ENCODE data around the gene FN3K. TPM values are rescaled to one million over a fixed set of nuclear protein-coding genes. Genes with fewer than 3 reads are reported as not detected.
"Not testable (repeated sequence)": the region's sequence is repeated elsewhere in the genome, so short reads cannot be mapped to it uniquely, and the experiment has no call there.

The FN3K gene
- total RNA-seq, 1 donor from 2014 or later = 33.7 TPM

DNA sequence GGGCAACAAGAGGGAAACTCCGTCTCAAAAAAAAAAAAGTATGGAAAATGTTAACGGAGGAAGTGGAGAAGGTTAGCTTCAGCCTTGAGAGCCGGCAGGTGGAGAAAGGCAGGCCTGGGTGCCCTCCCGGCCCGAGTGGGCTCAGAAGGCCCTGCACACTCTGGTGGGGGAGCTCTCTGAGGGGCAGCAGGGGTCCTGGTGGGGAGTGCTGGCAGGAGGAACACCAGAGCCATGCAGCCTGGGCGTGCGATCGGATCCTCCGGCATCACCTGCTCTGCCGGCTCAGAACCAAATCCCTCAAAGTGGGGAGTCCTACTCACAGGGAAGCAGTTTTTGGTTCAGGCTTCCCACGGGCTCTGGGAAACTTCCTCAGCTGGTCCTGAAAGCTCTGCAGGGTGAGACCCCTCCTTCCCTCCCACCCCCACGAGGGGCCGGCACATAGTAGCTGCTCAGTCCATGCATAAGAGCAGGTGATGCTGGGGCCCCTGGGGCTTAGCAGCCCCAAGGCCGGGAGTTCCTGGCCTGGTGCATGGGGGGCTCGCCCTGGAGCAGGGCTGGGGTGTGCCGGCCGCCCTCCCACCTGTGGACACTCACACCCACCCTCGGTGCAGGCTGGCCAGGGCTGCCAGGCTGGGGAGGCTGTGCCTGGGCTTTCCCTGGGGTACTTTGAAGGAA, 1.2 kb downstream of the FN3K start:
- Mint-ChIP-seq H3K9me3 (ENCODE audit: unreplicated experiment) (peaks cover 5% of the 10 kb centered on the region), H3K4me3 (ENCODE audit: unreplicated experiment) (peak overlapping the region; percentile 82), H3K27me3 (ENCODE audit: unreplicated experiment) (peaks cover 9% of the 10 kb centered on the region), H3K27ac (ENCODE audit: unreplicated experiment) (peak overlapping the region; percentile 48), H3K4me1 (ENCODE audit: low read depth, unreplicated experiment) (peaks cover 2% of the 10 kb centered on the region), H3K36me3 (ENCODE audit: unreplicated experiment) (peaks cover 31% of the 10 kb centered on the region)
- TF ChIP-seq, protein P1, sequence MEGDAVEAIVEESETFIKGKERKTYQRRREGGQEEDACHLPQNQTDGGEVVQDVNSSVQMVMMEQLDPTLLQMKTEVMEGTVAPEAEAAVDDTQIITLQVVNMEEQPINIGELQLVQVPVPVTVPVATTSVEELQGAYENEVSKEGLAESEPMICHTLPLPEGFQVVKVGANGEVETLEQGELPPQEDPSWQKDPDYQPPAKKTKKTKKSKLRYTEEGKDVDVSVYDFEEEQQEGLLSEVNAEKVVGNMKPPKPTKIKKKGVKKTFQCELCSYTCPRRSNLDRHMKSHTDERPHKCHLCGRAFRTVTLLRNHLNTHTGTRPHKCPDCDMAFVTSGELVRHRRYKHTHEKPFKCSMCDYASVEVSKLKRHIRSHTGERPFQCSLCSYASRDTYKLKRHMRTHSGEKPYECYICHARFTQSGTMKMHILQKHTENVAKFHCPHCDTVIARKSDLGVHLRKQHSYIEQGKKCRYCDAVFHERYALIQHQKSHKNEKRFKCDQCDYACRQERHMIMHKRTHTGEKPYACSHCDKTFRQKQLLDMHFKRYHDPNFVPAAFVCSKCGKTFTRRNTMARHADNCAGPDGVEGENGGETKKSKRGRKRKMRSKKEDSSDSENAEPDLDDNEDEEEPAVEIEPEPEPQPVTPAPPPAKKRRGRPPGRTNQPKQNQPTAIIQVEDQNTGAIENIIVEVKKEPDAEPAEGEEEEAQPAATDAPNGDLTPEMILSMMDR (IDR thresholded peaks at IDR 0.05; ENCODE audit: partially characterized antibody, unreplicated experiment) = no peak
- DNase-seq = no peak

DNA sequence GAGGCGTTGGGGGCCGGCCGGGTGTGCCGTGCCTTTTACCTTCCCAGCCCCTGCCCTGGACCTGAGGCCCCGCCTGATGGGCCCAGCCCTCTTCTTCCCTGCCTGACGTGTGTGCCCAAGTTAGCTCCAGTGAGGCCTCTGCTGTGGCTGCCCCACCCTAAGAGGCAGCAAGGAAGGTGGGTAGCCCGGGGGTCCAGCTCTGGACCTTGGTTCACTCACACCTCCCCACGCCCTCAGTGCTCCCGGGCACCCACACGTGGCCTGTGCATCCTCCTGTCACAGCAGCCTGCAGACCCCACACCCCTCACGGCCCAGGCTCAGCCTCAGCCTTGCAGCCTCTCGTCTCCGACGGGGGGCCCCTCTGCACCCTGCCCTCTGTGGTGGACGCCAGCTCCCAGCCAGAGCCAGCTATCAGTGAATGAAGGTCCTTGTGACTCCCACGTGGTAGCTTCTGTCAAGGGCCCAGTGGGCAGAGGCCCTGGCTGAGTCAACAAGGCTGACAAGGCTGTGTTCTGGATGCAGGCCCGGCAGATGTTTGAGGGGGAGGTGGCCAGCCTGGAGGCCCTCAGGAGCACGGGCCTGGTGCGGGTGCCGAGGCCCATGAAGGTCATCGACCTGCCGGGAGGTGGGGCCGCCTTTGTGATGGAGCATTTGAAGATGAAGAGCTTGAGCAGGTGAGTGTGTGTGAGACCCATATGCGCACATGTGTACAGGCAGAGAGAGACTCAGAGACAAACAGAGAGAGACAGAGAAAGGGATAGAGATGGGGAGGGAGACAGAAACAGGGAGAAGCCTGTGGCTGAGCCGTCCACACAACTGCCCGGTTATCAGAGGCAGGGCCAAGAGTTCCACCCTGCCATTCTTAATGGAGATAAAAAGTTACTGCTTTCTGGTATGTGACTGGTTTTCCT, 2.8 kb downstream of the FN3K start:
- no peak for DNase-seq
- Mint-ChIP-seq H3K27ac (ENCODE audit: unreplicated experiment) (no peak overlapping the region), H3K4me1 (ENCODE audit: low read depth, unreplicated experiment) (peaks cover 2% of the 10 kb centered on the region), H3K27me3 (ENCODE audit: unreplicated experiment) (peaks cover 7% of the 10 kb centered on the region), H3K9me3 (ENCODE audit: unreplicated experiment) (peaks cover 7% of the 10 kb centered on the region), H3K36me3 (ENCODE audit: unreplicated experiment) (peaks cover 36% of the 10 kb centered on the region), H3K4me3 (ENCODE audit: unreplicated experiment) (no peak overlapping the region)
- TF ChIP-seq, protein P1 (IDR thresholded peaks at IDR 0.05; ENCODE audit: partially characterized antibody, unreplicated experiment) = no peak

DNA sequence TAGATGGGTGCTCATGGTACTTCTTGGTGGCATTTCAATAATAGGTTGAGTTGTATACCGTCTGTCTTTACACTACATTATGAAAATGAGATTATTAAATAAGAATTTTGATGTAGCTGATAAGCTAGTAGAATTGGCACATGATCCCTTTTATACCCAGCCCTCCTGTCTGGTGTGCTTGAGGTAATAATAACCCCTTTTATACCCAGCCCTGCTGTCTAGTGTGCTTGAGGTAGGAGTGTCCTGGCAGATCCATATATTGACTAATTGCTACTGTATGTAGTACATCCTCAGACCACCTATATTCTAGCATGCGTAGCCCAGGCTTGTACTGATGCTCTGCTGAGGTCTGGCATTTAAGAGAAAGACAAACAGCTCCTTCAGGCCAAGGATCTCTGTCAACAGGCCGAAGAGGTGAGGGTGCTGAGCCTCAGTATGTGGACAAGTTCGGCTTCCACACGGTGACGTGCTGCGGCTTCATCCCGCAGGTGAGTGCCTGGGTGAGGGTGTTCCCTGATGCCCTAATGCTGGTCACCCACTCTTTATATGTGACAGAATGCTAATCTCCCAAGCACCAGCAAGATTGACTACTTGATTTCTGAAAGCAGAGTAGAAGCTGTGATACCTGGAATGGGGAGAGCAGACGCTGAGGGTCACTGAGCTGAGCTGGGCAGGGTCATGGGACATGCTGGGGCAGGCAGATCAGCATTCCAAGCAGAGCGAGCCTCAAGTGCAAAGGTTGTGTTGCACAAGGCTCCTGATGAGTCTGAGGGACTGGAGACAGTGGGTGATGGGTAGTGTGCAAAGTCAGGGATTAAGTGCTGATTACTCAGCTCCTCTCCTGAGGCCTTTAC, 5.7 kb downstream of the FN3K start:
- Mint-ChIP-seq H3K27ac (ENCODE audit: unreplicated experiment) (no peak overlapping the region), H3K27me3 (ENCODE audit: unreplicated experiment) (peaks cover 2% of the 10 kb centered on the region), H3K4me3 (ENCODE audit: unreplicated experiment) (no peak overlapping the region), H3K4me1 (ENCODE audit: low read depth, unreplicated experiment) (peaks cover under 1% of the 10 kb centered on the region), H3K36me3 (ENCODE audit: unreplicated experiment) (peaks cover 39% of the 10 kb centered on the region), H3K9me3 (ENCODE audit: unreplicated experiment) (peaks cover 11% of the 10 kb centered on the region)
- no peak for DNase-seq
- TF ChIP-seq, protein P1 (IDR thresholded peaks at IDR 0.05; ENCODE audit: partially characterized antibody, unreplicated experiment) = no peak

DNA sequence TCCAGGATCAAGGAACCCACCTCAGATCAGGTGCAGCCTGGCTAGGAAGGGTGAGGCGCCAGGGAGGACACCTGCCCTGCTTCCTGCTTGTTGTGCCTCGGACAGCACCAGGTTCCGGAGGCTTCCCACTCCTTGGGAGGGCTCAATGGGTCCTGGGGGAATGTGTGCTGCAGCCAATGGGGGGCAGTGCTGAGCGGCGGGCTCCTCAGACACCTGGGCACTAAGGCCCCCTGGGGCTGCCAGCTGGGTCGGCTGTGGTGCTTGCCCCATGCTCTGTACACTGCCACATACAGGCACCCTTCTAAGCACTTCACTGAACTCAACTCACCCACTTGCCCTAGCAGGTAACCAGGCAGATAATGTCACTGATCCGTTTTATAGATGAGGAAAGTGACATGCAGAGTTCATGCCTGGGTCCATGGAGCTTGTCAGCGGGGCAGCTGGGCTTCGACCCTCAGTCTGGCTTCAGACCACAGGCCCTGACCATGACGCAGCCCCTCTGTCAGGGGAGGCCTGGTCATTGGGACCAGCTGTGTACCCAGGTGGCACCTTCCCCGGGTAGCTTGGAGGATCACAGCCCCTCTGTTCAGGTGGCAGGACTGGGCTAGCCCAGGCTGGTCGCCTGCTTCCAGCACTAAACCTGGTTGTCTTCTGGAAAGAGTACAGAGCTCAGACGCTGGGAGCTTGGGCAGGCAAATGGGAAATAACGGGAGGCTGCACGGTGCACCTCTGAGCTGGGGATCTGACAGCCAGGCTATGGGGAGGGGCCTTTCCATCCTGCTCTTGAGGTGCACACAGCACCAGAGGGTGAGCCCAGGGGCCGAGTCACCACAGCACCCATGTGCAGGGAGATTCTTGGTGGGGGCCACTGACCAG, 8.2 kb downstream of the FN3K start:
- H3K27ac Mint-ChIP-seq (ENCODE audit: unreplicated experiment) = no peak overlapping the region
- TF ChIP-seq, protein P1 (IDR thresholded peaks at IDR 0.05; ENCODE audit: partially characterized antibody, unreplicated experiment) = no peak
- peaks cover 37% of the 10 kb centered on the region for H3K36me3 Mint-ChIP-seq (ENCODE audit: unreplicated experiment)
- H3K9me3 Mint-ChIP-seq (ENCODE audit: unreplicated experiment) = peaks cover 13% of the 10 kb centered on the region
- H3K4me3 Mint-ChIP-seq (ENCODE audit: unreplicated experiment) = no peak overlapping the region
- H3K4me1 Mint-ChIP-seq (ENCODE audit: low read depth, unreplicated experiment) = no peaks in the 10 kb centered on the region
- H3K27me3 Mint-ChIP-seq (ENCODE audit: unreplicated experiment) = no peaks in the 10 kb centered on the region
- no peak for DNase-seq

DNA sequence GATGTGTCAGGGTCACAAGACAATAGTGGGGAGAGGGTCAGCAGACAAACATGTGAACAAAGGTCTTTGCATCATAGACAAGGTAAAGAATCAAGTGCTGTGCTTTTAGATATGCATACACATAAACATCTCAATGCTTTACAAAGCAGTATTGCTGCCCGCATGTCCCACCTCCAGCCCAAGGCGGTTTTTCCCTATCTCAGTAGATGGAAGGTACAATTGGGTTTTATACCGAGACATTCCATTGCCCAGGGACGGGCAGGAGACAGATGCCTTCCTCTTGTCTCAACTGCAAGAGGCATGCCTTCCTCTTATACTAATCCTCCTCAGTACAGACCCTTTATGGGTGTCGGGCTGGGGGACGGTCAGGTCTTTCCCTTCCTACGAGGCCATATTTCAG, 9.3 kb downstream of the FN3K start:
- Mint-ChIP-seq H3K27ac (ENCODE audit: unreplicated experiment) (peak overlapping the region; percentile 43), H3K36me3 (ENCODE audit: unreplicated experiment) (peaks cover 36% of the 10 kb centered on the region), H3K9me3 (ENCODE audit: unreplicated experiment) (peaks cover 14% of the 10 kb centered on the region)
- H3K4me3 Mint-ChIP-seq (ENCODE audit: unreplicated experiment); DNase-seq; H3K27me3 Mint-ChIP-seq (ENCODE audit: unreplicated experiment); H3K4me1 Mint-ChIP-seq (ENCODE audit: low read depth, unreplicated experiment): not testable (repeated sequence)
